Measurements from ENCODE around the gene MBNL3. TPM values are rescaled to one million over a fixed set of nuclear protein-coding genes. Genes with fewer than 3 reads are reported as not detected.

Gene MBNL3
- total RNA-seq, 1 experiment from 2014 or later = 2.6 TPM

DNA sequence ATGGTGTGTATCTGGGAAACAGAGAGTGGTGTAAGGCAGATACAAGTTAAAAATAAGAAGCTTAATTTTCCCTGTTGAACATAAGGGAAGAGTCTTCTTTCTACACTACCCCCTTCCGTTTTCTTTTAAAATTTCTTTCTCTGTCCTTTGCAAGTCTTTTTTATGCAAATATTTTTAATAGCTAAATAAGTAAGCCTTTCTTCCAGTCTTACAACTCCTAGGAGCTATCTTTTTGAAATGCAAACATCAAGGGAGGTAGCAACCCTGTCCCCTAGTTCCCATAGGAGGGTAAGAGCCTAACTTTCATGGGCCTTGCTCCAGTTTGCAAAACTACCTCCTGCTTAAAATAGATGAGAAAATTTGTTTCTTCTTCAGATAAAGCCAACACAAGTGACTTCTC, 121.5 kb downstream of the MBNL3 start:
- Histone ChIP-seq H3K4ac (ENCODE audit: low read depth, low read length) (no peak overlapping the region), H2AFZ (ENCODE audit: low read length) (no peak overlapping the region), H3K4me1 (ENCODE audit: insufficient read depth, low read length) (no peaks in the 10 kb centered on the region), H2BK20ac (ENCODE audit: low read depth, low read length, poor library complexity, severe bottlenecking) (no peak overlapping the region), H3K9ac (ENCODE audit: extremely low read depth, insufficient read length, low read length) (no peak overlapping the region), H3K27me3 (ENCODE audit: insufficient read depth, low read length) (peaks cover 50% of the 10 kb centered on the region), H2BK15ac (ENCODE audit: low read depth, low read length) (no peak overlapping the region), H4K20me1 (ENCODE audit: control insufficient read depth, insufficient read depth, insufficient read length) (no peaks in the 10 kb centered on the region), H2BK12ac (ENCODE audit: insufficient read length, low read depth, low read length) (no peak overlapping the region), H2BK120ac (ENCODE audit: low read depth, low read length, poor library complexity, severe bottlenecking) (no peak overlapping the region), H3K14ac (ENCODE audit: insufficient read depth, low read length) (no peak overlapping the region), H2AK5ac (ENCODE audit: insufficient read length, low read length) (no peak overlapping the region), H3K23me2 (ENCODE audit: insufficient read length, low read depth, low read length, poor library complexity, severe bottlenecking) (no peaks in the 10 kb centered on the region), H4K8ac (replicated peaks; ENCODE audit: insufficient read length, low read depth, low read length) (no peak overlapping the region), H3K9me3 (ENCODE audit: control insufficient read depth, low read depth, low read length) (no peaks in the 10 kb centered on the region), H3K79me1 (ENCODE audit: insufficient read depth, low read depth, low read length, poor library complexity, severe bottlenecking) (no peaks in the 10 kb centered on the region), H3K4me2 (ENCODE audit: insufficient read depth, insufficient read length, low read length) (no peak overlapping the region), H4K5ac (ENCODE audit: insufficient read length, low read depth, low read length) (no peak overlapping the region), H3K56ac (ENCODE audit: insufficient read length, low read depth, low read length) (no peak overlapping the region), H3K18ac (ENCODE audit: insufficient read length, low read depth, low read length) (no peak overlapping the region), H3K23ac (ENCODE audit: insufficient read length, low read depth, low read length) (no peak overlapping the region), H4K91ac (ENCODE audit: insufficient read length, low read depth, low read length) (no peak overlapping the region), H2BK5ac (ENCODE audit: insufficient read length, low read length) (no peak overlapping the region), H3T11ph (ENCODE audit: low read length) (no peak overlapping the region), H3K79me2 (ENCODE audit: insufficient read depth, low read length) (no peaks in the 10 kb centered on the region), H3K27ac (ENCODE audit: insufficient read length, low read depth, low read length) (no peak overlapping the region)
- H3K27ac Mint-ChIP-seq = no peak overlapping the region
- no peak overlapping the region; a peak in 1 of 5 replicates for H3K4me3 Mint-ChIP-seq
- no peak for TF ChIP-seq CTCF (conservative IDR thresholded peaks at IDR 0.05)
- H3K36me3 Mint-ChIP-seq (ENCODE audit: insufficient read depth in 1 of 3, low read depth in 3 of 3) = 0 out of 7 replicates have a peak, but pooled peaks cover 0 to 1% (median 0%) of the 10 kb centered on the region in 3 experiments
- H3K27me3 Mint-ChIP-seq (ENCODE audit: low read depth) = peaks cover 94% of the 10 kb centered on the region
- DNase-seq = no peak
- H3K9me3 Mint-ChIP-seq = peaks cover 2 to 6% of the 10 kb centered on the region in 2 experiments; a peak in 4 of 5 replicates
- H3K4me1 Mint-ChIP-seq = peaks cover 24 to 26% of the 10 kb centered on the region in 2 experiments
- no CpG with 5 or more reads among the region's 1 CpG for whole genome bisulfite sequencing (ENCODE audit: extremely low coverage, insufficient read length, low lambda C conversion rate)
